GM19043 (cell line): Measurements from ENCODE around the gene SPEF1.
A peak's percentile ranks its signal among the peaks of the same experiment; 100 is the strongest.
"Not testable (repeated sequence)": the region's sequence is repeated elsewhere in the genome, so short reads cannot be mapped to it uniquely, and the experiment has no call there.

Experiments used
- ATAC-seq: cut with Tn5 transposase; IDR thresholded peaks from one replicate; pipeline ENCODE4 v1.9.1; 2021; ENCODE audit warnings: low read depth; ENCODE audit not compliant: unreplicated experiment

The SPEF1 gene

GRCh38 chr20:3789201-3789600 lies 8.0 kb upstream of the SPEF1 start:
- ATAC-seq, result not testable (repeated sequence)

GRCh38 chr20:3788685-3789155 lies 7.5 kb upstream of the SPEF1 start:
- no peak for ATAC-seq

- ATAC-seq, result no peak
Observed at GRCh38 chr20:3787324-3788014, 6.2 kb upstream of the SPEF1 start.

- ATAC-seq, result peak; percentile 82
Observed at GRCh38 chr20:3786665-3787323, 5.5 kb upstream of the SPEF1 start, which contains the start of gene CENPB. Gene CENPB (minus strand): TSS chr20:3786740. CDS start chr20:3786483, 257 bp downstream.

- ATAC-seq, result peak; percentile 19
Observed at GRCh38 chr20:3786126-3786484, 4.9 kb upstream of the SPEF1 start.

GRCh38 chr20:3785240-3786125 lies 4.2 kb upstream of the SPEF1 start:
- ATAC-seq, result no peak

GRCh38 chr20:3784863-3785239 lies 3.6 kb upstream of the SPEF1 start:
- no peak for ATAC-seq

- ATAC-seq, result no peak
Observed at GRCh38 chr20:3784216-3784853, 3.1 kb upstream of the SPEF1 start.

- no peak for ATAC-seq
Observed at GRCh38 chr20:3783511-3784195, 2.4 kb upstream of the SPEF1 start.

- ATAC-seq, result no peak
Observed at GRCh38 chr20:3783068-3783489, 1.8 kb upstream of the SPEF1 start.

GRCh38 chr20:3782597-3782996 lies 1.3 kb upstream of the SPEF1 start:
- ATAC-seq, result no peak

GRCh38 chr20:3778976-3779375 lies 2.3 kb downstream of the SPEF1 start:
- no peak for ATAC-seq

GRCh38 chr20:3777716-3778629 lies 3.3 kb downstream of the SPEF1 start:
- no peak for ATAC-seq

- no peak for ATAC-seq
Observed at GRCh38 chr20:3777381-3777715, 3.9 kb downstream of the SPEF1 start.

- no peak for ATAC-seq
Observed at GRCh38 chr20:3775457-3776108, 5.7 kb downstream of the SPEF1 start.

- ATAC-seq, result no peak
Observed at GRCh38 chr20:3771552-3772058, 9.6 kb downstream of the SPEF1 start.

GRCh38 chr20:3768342-3769130 lies 12.7 kb downstream of the SPEF1 start:
- ATAC-seq, result peak; percentile 39
